NCI-H82 treated with DMSO at 0.1 percent for 48 hours (cell line): ENCODE data around the gene TECTA.
A peak's percentile ranks its signal among the peaks of the same experiment; 100 is the strongest.
"Not testable (repeated sequence)": the region's sequence is repeated elsewhere in the genome, so short reads cannot be mapped to it uniquely, and the experiment has no call there.

Experiments used
- DNase-seq: peaks from one replicate; lab custom pipeline; 2025; ENCODE audit not compliant: unreplicated experiment; lab: John Stamatoyannopoulos, UW

The TECTA gene

DNA sequence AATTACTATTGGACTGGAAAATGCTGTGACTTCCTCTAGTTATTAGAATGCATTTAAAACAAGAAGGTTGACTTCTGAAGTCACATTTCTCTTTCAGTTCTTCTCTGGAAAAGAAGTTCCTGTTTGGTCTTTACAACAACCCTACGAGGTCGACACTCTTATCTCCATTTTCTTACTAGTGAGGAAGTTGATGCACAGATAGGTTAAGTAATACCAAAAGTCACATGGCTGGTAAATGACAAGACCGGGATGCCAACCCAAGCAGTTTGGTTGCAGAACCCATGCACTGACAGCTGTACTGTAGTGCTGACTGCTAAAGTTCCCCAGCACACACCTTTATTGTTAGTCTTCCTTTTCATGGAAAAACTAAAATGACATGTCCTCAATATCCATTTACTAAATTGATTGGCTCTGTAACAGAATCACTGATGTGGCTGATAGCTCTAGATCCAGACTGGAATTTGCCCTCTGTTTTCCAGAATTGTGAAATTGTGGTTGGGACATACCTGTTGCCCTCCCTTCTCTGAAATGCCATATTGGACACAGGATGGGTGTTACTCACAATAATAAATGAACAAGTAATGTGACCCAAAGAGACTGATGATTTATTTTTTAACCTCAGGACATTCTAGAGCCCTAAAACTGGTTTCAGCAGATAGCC lies 9.4 kb upstream of the TECTA start:
- DNase-seq = no peak

DNA sequence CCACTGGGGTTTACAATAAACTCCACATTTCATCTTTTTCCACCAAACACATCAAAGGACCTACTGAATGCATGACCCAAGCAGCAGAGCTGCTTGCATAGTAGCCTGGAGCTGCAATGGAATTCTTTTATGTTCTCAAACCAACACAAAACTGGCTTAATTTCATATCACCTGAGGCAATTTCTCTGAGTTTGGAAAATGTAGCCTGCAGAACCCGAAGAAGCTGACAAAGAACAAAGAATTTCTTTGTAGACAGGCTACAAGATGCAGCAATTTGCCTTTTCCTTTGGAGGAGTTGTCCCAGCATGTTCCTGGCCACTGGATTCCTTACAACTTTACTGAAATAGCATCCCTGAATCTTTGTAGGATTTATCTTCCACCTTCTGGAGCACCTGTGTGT lies 5.5 kb upstream of the TECTA start:
- no peak for DNase-seq

DNA sequence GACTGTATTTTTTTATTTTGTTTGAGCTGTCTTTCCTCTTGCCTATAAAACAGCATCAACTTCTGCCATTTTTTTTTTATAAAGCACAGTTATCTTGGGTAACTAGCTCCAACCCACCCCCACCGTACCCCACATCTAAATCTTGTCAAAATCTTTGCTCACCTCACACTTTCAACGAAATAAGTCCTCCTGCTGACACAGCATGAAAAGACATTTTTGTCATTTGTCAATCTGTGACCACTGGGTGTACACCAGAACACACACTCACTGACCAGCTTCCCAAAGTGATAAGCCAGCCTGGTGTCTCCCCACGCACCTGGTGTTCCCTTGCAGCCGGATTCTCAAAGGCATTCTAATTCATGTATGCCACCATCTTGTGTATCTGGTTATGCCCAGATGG lies 1.7 kb upstream of the TECTA start:
- no peak for DNase-seq

DNA sequence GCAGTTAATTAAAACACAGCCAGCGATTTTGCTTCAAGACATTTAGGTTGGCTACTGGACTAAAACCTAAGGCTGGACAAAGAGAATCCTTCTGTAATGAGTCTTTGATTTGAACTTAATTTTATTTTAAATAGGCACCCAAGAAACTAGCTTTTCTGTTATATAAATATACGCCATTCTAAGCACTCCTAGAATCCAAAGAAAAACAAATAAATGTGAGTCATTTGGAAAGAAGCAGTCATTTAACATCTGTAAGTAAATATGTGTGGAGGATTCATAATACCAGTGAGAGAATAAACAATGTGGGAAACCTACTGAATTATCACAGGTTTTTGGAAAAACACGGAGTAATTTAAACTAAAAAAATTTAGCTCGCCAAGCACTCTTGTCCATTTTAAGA lies 1.2 kb upstream of the TECTA start:
- no peak for DNase-seq

DNA sequence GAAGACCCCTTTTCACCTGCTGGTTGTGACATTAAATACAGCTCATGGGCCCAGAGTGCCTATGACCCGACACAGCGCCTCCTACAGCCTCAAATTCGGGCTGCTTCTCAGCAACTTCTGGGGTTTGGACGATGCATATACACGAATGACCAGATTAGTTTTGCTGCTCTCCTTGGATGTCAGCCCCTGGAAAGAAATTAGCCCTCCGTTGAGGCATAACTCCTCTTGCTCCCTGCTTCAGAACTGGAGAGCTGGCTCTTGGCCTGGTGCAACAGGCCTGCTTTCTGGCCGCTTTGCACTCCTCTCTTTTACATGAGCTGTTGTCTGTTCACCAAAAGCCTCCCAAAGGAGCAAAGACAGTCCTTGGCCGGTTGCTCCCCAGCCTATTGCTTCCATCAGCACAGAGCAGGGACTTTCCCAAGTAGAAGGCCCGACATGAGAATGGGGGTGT lies 3.3 kb downstream of the TECTA start:
- DNase-seq = no peak

DNA sequence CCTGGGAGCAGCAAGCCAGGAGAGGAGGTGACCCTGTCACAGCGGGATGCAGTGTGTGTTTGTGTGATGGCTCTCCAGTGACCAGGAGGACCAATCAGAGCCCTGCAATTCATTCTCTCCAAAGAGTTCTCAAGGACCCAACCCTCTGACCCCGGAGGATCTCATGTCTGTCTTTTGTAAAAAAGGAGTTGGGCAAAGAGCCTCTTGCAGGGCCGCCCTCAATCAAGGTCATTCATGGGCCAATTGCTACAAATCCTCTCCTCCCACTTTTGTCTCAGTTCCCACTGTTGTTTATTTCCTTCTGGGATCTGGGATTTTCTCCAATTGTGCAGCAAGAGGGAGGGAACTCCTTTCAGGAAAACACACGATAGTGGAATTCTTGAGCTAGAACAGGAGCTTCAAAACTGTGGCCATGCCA lies 4.0 kb downstream of the TECTA start:
- DNase-seq = no peak

DNA sequence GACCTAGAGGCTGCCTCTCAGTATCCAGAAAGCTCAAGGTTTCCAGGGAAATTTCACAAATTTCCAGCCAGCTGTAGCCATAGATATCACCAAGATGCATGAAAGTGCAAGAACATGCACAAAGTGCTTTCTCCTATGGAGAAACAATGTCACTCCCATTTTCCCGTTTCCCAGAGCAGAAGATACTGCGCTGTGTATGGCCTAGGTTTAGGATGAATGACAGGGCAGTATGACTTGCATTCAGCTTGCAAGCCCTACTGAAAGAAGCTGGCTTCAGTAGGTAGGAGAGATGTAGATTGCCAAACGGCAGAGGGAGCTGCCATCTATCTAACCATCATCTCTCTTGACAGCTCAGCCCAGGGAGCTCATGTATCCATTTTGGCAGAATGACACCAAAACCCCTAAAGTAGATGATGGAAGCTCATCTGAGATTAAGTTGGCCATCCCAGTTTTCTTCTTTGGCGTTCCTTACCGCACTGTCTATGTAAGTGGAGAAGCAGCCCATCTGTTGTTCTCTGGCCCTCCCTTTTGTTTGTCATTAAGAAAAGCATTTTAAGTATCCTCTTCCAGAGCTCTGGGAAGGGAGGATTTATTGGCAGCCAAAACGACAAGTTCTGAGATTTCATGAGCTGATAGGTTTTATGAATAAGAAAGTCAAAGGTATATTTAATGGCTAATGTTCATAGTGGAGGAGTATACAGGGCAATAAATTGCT lies 4.6 kb downstream of the TECTA start:
- DNase-seq = peak; percentile 7

DNA sequence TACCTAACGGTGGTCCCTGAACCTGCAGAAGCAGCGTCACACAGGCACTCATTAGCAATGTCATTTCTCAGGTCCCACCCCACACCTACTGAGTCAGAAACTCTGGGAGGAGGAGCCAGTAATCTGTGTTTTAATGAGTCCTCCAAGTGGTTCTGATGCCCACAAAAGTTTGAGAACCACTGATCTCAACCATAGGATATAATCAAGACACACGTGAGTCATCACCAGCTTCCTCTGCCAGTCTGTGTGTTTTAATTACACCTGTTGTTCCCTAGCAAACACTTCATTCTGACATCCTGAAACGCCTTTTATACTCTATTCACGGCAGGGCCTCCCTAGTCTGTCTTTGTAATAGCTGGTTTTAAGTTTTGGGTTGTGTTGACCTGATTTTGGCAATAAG lies 5.8 kb downstream of the TECTA start:
- DNase-seq = no peak

DNA sequence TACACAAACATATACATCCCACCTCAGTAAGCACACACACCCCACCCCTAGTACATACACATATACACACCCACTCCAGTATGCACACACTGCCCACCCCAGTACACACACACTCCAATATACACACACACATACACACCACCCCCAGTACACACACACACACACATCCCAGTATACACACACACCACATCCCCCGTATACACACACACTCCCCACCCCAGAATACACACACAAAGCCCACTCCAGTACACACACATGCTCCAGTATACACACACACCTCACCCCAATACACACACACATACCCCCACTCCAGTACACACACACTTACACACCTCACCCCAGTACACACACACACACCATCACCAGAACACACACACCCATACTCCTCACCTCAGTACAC lies 7.4 kb downstream of the TECTA start:
- no peak for DNase-seq

DNA sequence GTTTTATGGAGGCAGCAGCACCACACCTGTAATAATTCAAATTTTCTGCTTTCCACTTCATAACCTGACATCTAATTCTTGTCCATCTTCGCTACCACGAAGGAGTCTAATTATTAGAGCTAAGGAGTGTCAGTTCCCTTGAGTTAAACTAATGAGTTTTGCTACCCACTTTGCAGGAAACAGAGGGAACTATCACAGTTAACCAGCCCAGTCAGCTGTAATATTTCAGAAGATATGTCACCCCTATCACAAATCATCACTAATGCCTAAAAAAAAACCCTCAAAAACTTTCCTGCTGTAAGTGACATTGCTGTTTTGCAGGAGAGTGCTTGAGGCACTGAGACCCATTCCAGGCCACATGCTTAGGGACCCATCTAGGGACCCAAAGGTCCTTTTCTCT lies 8.4 kb downstream of the TECTA start:
- DNase-seq = no peak

DNA sequence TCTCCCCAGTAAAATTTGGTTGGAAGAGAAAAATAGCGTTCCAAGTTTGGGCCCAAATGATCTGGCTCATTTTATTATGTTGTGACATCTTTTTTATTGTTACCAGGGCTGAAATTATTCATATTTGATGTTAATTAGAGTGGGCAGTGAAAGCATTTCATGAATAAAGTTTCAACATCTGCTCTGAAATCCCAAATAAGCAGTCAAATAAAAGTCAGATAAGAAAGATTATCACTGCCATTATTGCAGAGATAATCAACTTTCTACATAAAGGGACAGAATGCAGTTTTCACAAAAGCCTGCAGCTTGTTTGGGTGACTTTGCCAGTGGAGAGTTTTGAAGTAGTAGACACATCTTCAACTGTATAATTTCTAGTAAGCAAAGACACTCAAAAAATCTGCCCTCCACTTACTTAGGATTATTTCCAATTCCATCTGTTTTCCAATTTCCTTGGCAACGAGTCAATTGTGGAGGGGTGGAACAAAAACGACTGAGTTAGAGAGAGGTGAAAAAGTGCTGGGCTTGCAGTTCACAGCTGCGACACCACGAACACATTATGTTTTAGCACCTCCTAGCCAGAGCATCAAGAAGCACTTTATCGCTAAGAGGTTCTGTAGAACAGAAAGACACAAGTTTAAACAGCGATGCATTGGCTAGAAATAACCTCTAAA lies 9.0 kb downstream of the TECTA start:
- no peak for DNase-seq

DNA sequence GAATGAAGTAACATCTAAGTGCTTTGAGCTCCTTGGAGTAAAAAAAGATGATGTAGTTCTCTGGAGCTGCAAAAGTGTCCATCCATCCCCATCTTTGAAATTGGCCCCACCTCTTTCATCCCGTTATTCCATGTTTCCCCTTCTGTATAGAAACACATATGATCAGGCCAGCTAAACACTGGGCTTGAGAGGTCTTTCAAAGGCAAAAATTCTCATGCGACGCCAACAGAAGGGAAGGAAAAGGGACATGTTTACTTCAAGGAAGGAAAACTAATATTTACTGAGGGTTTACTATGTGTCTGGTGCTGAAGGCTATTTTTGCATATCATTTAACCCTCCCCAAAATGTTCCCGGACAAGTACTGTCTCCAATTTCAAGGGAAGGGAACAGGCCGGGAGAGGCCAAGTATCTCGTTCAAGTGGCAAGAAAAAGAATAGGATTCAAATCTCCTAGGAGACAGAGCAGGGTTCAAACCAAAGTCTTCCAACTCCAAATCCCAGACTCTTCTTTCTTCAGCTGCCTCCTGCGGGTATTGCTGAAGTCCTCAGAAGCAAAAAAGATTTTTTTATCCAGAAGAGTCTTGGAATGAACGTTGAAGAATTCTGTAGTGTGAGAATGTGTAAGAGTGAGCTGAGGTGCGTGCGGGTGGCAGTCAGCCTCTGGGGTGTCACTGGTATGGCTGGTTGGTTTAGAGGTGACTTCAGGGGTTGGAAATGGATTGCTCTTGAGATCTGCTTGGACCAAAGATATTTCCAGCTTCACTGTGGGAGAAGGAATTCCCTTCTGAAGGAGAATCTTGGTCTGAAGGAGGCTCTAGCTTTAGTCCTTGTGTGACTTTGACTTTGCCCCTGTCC lies 10.1 kb downstream of the TECTA start:
- no peak for DNase-seq

DNA sequence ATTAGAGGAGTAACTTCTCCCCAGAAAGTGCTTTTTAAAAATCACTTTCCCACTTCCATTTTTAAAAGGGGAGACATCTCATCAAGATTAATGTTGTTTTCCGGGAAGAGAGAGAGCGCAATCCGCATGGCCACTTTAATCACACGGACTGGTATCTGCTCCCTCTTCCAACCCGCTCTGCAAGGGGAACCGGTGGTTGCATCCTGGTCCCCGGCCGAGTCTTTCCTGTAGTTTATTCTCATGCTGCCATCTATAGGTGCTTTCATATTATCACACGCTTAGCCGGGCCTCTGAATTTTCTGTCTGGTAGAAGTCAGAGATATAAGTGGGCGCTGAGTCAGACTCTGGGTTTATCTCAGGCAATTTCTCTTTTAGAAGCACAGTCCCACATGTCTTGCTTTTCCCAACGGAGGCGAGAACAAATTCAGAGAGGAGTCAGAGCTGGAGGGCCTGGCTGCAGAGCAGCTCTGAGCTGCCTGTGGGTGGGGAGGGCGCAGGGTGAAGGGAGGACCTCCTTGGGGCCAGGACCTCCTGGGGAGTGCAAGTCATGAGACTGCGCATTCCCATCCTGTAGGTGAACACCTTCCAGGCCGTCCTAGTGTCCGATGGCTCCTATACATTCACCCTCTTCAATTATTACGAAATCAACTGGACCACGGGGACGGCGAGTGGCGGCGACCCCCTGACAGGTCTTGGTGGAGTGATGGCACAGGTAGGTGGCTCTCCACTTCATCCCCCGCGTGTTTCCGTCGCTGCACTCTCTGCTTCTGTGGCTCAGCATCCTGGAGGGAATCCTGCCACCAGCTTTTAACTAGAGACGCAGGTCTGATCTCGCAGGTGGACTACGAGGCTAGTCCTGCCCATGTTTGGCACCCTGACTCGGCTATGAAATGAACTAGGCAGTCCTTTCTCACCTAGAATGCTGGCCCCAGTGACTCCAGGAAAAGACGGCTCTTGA lies 11.7 kb downstream of the TECTA start:
- peak; percentile 4 for DNase-seq

DNA sequence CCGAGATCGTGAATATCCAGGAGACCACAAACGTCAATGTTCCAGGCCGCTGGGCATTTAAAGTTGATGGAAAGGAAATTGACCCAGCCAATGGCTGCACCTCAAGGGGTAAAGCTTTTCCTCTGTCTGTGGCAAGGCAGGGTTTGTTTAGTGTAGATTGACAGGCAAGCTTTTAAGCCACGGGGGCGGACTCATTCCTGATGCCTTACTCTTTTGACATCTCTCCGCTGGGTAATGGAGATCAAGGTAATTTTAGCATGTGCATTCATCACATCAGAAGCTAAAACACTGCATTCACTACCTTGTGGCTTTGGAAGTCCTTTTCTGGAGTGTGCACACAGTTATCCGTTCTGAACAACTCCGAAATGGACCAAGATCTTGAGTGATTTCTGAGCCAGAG lies 12.6 kb downstream of the TECTA start:
- DNase-seq = no peak

DNA sequence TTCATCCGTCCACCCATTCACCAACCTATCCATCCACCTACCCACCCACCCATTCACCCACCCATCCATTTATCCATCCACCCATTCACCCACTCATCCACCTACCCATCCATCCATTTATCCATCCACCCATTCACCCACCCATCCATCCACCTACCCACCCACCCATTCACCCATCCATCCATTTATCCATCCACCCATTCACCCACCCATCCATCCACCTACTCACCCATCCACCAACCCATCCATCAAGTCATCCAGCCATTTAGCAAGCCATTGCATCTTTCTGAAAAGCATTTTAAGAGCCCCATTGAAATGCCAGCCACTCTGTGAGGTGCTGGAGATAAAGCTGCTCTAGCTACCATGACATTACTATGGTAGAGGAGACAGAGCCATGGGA lies 14.0 kb downstream of the TECTA start:
- not testable (repeated sequence) for DNase-seq

DNA sequence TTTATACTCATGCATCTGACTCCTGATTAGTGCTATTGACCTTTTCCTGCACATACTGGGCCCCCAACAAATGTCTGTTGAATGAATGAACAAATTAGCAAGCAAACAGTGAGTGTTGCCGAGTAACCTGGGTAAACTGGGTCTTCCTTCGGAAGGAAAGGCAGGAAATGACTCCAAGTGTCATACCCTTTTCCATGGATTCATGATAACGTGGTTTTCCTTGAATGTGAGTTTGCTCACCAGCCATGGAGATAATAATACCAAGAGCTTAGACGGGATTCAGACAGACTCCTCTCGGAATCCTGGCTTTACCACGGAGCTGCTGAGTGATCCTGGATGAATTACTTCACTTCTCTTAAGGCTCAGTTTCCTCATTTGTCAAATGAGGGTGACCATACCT lies 16.7 kb downstream of the TECTA start:
- no peak for DNase-seq

DNA sequence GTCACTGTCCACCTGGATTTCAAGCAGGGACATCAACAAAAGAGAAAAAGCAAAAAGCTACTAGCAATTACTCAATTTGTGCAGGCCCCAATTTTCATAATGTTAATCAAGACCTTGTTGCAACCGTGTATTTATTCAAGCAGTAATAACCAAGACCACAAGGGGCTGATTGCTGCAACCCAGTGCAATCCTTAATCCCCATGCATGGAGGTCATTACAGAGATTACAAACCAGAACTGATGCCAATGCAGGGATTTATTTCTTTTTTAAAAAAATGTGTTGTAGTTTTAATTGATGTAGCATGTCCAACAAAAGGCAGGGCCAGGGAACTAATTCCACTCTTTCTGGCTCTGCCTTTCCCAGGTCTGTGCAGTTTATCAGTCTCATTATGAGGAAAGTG lies 18.4 kb downstream of the TECTA start:
- no peak for DNase-seq

DNA sequence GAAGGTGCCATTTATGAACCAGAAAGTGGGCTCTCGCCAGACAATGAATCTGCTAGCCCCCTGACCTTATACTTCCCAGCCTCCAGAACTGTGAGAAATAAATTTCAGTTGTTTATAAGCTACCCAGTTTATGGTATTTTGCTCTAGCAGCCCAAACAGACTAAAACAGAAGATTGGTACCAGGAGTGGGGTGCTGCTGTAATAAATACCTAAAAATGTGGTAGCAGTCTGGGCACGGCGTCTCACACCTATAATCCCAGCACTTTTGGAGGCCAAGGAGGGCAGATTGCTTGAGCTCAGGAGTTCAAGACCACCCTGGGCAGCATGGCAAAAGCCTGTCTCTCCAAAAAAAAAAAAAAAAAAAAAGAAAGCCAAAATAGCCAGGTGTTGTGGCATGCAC lies 21.3 kb downstream of the TECTA start:
- DNase-seq = no peak

DNA sequence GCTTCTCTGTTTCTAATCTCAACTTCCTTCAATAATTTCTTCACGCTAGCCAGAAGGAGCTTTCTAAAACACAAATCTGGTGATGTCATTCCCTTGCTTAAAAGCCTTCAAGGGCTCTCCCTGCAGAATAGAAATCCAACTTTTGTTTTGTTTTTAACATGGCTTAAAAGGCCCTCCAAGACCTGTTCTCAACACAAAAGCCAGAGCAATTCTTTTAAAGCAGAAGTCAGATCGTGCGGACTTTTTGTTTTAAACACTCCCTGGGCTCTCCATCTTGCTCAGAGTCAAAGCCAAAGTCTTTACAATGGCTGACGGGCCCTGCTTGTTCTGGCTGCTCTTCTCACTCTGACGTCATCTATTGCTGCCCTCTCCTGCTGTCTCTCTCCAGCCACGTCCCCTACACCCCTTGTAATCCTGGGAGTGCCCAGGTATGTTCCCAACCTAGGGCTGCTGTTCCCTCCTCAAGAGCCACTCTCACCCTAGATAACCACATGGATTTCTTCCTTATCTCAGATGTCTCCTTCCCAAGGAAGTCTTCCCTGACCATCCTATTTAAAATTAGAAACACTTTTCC lies 22.5 kb downstream of the TECTA start:
- no peak for DNase-seq

DNA sequence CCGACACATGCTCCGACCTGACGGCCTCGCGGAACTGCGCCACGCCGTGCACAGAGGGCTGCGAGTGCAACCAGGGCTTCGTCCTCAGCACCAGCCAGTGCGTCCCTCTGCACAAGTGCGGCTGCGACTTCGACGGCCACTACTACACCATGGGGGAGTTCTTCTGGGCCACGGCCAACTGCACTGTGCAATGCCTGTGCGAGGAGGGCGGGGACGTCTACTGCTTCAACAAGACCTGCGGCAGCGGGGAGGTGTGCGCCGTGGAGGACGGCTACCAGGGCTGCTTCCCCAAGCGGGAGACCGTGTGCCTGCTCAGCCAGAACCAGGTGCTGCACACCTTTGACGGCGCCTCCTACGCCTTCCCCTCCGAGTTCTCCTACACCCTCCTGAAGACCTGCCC lies 26.8 kb downstream of the TECTA start:
- no peak for DNase-seq
